ENCODE results near the gene ERBB2.

Gene ERBB2

DNA sequence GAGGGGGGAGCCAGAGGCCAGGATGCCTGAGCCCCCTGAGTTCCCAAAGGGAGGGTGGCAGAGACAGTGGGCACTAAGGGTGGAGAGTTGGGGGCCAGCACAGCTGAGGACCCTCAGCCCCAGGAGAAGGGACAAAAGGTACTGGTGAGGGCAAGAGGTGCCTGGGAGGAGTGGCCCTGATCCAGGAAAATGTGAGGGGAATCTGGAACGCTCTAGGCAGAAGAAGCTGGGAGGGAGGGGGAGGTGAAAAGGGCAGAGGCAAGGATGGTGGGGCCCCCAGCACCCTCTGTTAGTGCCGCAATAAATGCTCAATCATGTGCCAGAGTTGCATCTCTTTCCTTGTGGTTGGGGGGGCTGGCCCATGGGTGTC is 33.6 kb upstream of the ERBB2 start:
- no peak for FAIRE-seq

DNA sequence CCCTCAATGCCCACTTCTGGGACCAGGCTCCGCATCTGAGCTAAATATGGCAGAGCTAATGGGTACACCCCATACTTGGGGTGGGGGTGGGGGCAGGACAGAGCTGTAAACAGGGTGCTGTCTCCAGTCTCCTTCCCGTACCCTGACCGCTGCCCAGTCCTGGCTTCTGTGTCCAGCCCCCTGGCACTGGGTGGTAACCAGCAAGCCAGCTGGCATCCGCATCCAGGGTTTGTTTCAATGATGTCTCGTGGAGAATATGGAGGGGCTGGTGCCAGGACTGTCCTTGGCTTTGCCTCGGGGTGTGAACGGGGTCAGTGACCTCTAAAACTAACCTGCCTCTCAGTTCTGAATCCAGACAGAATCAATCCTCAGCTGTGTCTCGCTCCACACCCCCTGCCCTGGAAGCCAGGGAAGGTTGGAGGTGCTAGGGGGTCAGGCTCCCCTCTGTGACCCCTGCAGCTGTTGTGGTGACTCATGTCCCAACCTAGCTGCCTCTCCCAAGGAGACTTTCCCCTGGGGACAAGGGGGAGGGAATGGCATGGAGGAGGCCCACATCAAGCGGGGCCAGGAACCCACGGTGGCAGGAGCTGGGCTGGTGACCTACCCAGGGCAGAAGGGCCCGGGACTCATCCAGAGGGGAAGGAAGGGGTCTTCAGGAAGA is 33.1 kb upstream of the ERBB2 start:
- FAIRE-seq, result no peak

DNA sequence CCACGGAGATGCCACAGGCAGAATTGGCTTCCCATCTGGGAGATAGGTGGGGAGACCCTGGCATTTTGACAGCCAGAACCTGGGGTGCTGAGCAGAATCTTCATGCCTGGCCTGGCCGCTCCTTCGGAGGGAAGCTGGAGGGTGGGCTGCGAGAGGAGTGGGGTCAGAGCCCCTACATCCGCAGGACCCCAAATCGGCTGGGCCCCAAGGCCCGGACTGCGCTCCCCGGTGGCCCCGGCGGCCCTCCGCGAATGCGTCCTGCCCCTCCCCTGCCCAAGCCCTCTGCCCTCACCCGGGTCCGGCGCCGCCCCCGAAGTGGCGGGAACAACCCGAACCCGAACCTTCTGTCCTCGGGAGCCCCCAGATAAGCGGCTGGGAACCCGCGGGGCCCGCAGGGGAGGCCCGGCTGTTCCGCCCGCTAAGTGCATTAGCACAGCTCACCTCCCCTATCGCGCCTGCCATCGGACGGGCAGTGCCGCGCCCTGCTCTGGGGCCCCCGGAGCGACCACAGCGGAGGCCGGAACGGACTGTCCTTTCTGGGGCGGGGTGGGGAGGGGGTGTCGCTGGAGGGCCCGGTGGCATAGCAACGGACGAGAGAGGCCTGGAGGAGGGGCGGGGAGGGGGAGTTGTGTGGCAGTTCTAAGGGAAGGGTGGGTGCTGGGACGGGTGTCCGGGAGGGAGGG is 32.5 kb upstream of the ERBB2 start:
- no peak for FAIRE-seq

DNA sequence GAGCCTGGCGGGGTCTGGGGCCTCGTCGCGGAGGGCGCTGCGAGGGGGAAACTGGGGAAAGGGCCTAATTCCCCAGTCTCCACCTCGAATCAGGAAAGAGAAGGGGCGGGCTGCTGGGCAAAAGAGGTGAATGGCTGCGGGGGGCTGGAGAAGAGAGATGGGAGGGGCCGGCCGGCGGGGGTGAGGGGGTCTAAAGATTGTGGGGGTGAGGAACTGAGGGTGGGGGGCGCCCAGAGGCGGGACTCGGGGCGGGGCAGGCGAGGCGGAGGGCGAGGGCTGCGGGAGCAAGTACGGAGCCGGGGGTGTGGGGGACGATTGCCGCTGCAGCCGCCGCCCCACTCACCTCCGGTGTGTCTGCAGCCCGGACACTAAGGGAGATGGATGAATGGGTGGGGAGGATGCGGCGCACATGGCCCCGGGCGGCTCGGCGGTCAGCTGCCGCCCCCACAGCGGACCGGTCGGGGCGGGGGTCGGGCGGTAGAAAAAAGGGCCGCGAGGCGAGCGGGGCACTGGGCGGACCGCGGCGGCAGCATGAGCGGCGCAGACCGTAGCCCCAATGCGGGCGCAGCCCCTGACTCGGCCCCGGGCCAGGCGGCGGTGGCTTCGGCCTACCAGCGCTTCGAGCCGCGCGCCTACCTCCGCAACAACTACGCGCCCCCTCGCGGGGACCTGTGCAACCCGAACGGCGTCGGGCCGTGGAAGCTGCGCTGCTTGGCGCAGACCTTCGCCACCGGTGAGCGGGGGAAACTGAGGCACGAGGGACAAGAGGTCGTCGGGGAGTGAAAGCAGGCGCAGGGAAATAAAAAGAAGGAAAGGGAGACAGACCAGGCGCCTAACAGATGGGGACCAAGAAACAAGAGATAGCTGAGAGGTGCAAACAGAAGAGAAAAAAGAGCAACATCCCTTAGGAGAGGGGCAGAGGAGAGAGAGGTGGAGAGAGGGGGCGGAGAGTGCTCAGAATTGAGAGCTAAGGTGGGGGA is 31.6 kb upstream of the ERBB2 start, which contains the start of gene PNMT:
Gene PNMT, plus strand, starts transcription at position 509 of the 980 bp plus-strand sequence. Its CDS starts 23 bp downstream, at position 532.
- FAIRE-seq, result no peak

DNA sequence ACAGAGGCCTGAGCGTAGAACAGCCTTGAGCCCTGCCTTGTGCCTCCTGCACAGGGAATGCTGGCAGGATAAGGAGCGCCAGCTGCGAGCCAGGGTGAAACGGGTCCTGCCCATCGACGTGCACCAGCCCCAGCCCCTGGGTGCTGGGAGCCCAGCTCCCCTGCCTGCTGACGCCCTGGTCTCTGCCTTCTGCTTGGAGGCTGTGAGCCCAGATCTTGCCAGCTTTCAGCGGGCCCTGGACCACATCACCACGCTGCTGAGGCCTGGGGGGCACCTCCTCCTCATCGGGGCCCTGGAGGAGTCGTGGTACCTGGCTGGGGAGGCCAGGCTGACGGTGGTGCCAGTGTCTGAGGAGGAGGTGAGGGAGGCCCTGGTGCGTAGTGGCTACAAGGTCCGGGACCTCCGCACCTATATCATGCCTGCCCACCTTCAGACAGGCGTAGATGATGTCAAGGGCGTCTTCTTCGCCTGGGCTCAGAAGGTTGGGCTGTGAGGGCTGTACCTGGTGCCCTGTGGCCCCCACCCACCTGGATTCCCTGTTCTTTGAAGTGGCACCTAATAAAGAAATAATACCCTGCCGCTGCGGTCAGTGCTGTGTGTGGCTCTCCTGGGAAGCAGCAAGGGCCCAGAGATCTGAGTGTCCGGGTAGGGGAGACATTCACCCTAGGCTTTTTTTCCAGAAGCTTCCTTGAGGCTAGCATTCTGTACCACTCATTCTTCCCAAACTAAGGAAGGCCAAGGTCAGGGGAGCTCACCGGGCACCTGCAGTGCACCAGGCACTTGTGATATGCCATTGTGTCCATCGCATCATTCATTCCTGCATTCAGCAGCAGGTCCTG is 29.7 kb upstream of the ERBB2 start:
- FAIRE-seq, result no peak

DNA sequence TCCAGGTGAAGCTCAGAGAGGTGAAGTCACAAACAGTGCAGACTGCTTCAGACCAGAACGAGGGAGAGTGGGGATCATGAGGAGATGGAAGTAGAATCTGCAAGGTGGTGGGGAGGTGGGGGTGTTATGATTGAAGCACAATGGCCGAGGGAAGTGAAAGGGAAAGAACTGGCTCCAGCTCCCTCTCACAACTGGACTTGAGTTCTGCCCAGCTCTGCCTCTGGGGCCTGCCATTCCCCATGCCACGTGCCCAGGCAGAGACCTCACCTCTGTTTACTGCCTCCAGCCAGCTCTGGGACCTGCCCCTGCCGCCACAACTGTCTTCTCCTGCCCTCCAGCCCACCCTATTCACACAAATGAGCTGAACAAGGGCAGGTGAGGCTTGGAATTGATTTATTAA is 29.1 kb upstream of the ERBB2 start:
- FAIRE-seq, result no peak

DNA sequence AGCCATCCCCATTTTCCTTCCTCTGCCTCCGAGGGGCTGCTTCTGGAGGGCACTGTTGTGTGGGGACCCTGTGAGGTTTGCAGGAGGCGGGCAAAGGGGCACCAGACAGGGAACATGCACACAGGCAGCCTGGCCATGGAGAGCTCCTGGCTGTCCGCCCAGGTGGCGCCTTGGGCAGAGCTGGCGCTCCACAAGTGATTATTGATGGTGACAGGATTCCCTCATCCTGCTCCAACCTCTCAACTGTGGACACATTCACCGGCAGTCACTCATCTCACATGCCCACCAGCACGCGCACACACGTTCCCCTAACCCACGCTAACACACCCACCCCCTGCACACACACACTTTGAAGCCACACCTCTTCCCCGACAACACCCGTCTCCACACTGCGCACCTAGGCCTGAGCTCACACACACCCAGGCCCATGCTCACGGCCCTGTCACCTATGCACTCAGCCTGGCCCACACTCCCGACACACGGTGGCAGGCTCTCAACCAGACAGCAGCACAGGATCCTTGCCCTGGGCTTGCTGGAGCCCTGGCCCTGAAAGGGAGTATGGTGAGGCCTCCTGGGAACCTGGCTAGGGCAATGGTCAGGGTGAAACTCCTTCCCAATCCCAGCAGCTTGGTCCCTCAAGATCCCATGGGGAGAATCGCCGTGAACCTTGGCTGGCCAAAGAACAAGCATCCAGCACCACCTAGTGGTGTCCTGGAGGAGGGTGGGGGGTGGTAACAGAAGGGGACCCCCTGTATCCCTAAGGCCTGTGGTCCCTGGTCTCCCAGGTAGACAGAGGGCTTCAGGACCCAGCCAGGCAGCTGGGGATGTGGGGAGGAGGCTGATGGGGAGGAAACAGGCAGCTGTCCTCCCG is 28.0 kb upstream of the ERBB2 start:
- peak; percentile 51 for FAIRE-seq

DNA sequence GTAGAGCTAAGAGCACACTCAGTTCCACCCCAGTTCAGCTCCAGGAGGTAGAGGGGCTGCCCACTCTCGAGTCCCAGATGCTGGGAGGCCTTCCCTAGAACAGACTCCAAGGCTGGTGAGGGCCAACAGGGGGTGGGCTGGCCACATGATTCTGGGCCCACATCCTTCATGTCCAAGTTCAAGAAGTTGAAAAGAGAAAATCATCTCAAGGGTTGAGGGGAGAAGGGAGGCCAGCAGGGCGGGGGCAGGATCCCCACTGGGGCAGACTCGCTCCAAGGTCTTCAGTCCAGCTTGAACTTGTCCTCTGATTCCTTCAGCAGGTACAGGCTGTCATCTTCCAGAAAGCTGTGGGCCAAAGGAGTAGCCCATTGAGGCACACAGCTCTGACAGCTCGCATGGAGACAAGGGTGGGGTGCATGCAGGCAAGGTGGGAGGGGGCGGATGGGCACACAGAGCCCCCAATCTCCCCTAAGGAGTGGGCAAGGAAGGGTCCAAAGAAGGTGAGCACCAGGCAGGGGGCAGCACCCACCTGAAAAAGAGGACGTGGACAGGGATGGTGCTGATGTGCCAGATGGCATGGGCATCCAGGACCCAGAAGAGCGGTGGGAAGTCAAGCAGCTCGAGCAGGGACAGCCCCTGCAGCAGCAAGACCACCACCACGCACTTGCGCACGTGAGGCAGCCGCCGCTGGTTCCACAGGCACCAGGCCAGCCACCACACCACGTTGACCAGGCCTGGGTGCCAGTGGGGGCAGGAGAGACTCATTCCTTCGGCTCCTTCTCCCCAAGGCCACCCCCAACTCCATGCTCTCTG is 27.1 kb upstream of the ERBB2 start:
- no peak for FAIRE-seq

DNA sequence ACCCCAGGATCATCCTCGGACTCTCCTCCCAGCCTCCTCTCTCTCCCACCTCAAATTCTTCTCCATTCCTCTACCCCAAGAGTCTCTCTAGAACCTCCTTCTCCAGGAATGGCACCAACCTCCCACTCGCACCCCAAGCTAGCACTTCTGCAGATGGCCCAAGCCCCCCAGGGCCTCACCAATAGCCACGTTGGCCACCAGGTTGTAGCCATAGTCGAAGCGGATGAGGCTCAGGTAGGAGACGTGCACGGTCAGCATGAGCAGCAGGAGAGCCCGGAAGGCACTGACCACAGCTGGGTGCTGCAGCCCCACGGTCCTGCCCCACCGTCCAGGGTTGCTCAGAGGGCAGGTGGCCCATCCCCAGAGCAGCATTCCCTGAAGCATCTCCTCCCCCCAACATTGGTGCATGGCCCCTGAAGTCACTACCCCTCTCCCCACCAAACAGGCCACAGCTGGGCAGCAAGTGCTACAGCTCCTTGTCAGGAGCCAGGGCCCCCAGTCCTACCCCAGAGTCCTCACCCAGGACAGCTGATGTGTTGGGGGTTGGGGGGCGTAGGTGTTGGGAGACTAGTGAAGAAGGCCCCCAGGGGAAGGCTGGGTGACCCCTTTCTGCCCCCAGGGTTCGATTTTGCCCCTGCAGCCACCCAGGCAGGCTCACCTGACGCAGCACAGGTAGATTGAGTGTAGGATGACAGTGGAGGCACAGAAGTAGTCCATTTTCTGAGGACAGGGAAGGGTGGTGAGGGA is 26.4 kb upstream of the ERBB2 start:
- FAIRE-seq, result no peak

DNA sequence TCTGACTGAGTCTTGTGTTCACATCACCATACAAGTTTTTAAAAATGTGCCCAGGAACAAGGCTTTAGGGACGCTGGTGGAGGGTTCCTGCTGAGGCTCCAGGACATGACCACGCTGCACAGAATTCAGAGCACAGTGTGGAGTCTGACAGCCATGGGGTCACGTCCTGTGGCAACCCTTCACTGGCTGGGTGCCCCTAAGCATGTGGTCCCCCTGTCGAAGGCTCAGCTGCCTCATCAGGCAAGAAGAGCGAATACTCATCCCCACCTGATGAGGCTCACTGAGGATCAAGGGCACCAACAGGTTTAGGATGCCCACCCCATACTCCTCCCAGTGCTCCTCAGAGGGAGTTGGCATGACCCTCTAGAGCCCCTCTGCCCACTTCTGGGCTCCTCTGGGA is 25.7 kb upstream of the ERBB2 start:
- no peak for FAIRE-seq

DNA sequence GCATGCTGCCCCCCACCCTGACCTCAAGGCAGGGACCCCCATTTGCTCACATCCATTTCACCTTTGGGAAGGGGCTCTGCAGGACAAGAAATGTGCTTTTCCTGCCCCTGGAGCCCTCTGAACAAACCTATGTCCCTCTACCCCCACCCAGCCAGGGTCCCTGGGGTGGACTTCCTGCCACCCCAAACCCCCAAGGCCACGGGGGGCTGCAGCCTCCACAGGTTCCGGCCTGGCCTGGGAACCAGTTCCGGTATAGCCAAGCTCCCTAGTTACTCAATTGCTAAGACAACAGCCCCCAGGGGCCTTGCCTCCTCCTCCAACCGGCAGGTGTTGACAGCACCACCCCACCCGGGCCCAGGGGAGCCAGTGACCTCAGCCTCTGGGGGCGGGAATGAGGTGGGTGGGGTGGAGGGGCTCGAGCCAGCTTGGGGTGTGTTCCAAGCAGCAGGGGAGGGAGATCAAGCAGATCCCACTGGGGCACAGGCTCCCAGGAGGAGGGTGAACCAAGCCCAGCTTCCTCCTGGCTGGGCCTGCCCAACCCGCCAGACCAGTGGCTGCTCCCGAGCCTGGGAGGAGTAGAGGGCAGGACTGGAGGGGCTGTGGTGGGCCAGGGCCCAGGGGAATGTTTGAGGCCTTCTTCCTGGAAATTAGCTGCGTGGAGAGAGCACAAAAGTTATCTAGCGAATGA is 25.0 kb upstream of the ERBB2 start:
- no peak for FAIRE-seq

DNA sequence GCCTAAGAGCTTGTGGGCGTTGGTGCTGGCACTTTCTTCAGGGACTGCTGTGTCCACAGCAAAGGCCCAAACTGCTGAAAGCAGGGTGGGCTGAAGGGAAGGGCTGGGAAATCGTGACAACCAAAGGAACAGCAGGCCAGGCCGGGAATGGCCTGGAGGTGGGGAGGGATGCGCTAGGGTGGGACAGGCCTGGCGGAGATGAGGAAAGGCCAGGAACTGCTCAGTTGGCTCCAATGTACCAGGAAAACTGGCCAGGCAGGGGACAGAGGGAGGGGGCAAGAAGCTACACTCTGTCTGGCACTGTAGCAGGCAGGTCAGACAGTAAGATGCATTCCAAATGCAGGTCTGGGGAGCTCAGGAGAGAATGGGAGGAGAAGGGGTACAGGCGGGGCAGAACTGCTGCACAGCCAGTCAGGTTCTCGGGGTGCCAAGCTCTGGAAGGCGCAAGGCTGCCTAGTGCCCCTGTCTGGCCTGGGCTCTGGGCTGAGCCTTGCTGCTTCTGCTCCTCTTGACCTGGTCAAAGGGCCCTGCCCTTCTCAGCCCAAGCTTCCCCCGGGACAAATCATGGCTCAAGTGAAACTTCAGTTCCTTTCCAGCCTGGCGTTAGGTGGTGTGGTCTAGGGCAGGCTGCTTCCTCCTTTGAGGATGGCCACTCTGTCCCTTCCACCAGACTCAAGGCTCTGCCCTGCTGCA is 24.3 kb upstream of the ERBB2 start:
- FAIRE-seq, result no peak

DNA sequence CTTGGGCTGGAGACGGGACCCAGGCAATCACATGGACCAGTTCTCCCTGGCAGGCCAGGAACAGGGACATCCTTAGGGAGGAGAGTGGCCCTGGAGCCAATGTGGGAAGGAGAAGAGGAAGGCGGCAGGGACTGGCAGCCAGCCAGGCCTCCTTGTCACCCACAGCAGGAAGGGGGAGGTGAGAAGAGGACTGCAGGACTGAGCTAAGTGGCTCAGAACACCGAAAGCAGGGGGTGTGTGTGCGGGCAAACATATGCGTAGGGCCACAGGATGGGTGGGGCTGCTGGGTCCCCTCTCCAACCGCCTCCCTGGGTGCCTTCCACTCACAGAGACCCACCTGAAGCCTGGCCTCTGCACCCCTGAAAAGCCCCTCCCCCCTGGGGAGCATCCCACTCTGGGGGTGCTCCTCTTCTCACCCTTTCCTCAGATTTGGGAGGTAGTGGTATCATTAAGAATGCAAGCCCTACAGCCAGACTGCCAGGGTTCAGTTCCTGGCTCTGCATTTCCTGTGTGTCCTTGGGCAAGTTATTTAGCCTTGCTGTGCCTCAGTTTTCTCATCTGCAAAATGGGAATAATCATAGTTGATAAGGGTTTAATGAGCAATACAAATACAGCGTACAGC is 23.6 kb upstream of the ERBB2 start:
- FAIRE-seq, result no peak

DNA sequence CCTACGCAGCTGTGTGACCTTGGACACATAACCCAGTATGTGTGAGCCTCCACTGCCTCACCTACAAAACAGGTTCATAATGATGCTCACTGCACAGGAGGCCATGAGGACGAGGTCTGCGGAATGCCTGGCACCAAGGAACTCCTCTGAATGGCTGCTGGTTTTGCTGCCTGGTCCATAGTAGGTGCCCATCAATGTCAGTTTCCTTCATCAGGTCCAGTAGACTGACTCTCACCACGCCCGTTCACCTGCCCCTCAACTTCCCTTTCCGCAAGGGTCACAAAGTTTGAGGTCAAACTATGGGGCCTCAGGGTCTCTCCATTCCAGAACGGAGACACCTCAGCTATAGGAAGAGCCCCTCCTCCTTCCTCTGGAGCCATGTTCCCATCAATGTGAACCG is 22.8 kb upstream of the ERBB2 start:
- no peak for FAIRE-seq

DNA sequence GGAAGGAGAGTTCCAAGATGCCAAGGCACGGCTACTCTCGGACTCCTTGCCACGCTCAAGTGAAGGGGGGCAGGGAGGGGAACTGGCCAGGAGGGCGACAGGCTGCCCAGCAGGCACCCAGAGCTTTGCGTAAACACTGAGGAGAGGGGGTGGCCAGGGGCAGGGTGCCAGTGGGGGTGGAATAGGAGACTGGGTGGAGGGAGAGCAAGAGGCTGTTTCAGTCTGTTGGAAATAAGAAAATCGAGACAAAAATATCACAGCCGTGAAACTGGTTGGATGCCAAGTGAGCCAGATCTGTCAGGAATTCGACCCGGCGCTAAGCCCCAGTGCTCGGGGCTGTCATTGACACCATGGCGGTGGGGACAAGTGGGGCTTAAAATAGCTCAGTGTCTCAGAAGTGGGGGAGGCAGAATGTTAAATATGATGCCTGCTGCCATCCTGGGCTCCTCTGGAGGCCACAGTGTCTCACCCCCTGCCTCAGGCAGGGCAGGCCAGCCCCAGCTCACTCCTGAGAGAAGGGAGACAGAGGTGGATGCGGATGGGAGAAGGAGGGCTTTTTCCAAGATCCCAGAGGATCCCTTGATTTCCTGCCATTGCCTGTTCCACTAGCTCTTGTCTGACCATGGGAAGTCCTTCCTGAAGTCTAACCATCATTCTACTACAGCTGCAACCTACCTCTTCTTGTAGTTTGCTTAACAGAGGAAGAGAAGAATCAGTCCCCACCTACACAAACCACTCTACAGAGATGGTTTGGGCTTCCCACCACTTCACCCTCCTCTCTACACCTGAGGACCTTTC is 22.1 kb upstream of the ERBB2 start:
- no peak for FAIRE-seq

DNA sequence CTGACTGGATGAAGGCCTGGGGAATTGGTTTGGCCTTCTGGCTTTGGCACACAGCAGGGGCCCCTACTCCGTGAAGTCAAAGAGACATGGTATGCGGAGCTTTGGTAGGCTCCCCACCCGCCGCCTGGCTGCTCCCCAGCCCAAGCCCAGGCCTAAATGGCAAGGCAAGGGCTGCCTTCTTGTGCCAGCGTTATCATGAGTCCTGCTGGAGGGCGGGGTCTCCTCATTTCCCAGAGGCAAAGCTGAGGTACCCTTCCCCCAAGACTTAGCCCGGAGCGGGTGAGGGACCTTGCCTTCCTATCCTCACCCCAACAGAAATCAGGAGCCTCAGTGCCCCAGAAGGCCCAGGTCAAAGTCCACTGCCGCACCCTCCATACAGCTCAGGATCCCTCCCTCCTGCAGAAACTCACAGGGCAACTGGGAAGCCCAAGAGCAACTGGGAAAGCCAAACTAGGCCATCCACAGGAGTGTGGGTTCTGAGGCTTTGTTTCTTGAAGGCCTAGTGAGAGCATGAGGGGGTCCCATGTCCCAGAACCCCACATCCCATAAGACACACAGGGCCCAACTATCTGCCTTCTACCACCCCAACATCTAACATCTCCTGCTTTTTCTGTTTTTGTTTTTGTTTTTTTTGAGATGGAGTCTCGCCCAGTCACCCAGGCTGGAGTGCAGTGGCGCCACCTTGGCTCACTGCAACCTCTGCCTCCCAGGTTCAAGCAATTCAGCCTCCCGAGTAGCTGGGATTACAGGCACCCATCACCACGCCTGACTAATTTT is 21.3 kb upstream of the ERBB2 start:
- no peak for FAIRE-seq

All from G401.6 (cell line).